A673 (cell line): ENCODE results near the gene ASTN1. TPM values are rescaled to one million over a fixed set of nuclear protein-coding genes. Genes with fewer than 3 reads are reported as not detected.

ENCODE experiments used
- BruUV-seq: library from RNA; stranded (reverse); fragments of 400-500 nt; replicated peaks from 2 replicates; lab custom pipeline; 2021; lab: Mats Ljungman, UMichigan
- CTCF ChIA-PET: fragments of 300-600 bp; sonication (Branson Sonifier 250); formaldehyde crosslinking; loops from one replicate; lab custom pipeline; 2022; ENCODE audit warnings: antibody characterized with exemption; lab: Charles Lee
- POLR2A ChIA-PET: fragments of 300-600 bp; sonication (Branson Sonifier 250); formaldehyde crosslinking; loops from one replicate; lab custom pipeline; 2022; ENCODE audit warnings: antibody characterized with exemption; ENCODE audit not compliant: low non-redundant PET; lab: Charles Lee
- DNase-seq: peaks from one replicate; pipeline ENCODE4 v3.0.0-alpha.2; 2015; ENCODE audit warnings: low spot score
- H3K27ac ChIP-seq: fragments of 200-600 bp; sonication (generic); 2 replicates; pipeline ENCODE4 v1.5.1; 2016; ENCODE audit warnings: mixed run types, low read depth, mild to moderate bottlenecking, mixed read lengths, antibody characterized with exemption, low read length; ENCODE audit not compliant: poor library complexity, severe bottlenecking
- H3K27me3 ChIP-seq: fragments of 200-600 bp; sonication (generic); replicated peaks from 2 replicates; pipeline ENCODE4 v1.6.1; 2017; ENCODE audit warnings: mixed run types, low read depth, mild to moderate bottlenecking, mixed read lengths, antibody characterized with exemption, low read length; ENCODE audit not compliant: insufficient read depth, poor library complexity
- H3K36me3 ChIP-seq: fragments of 200-600 bp; sonication (generic); 2 replicates; pipeline ENCODE4 v1.6.1; 2016; ENCODE audit warnings: mixed run types, mild to moderate bottlenecking, mixed read lengths, antibody characterized with exemption, low read length; ENCODE audit not compliant: insufficient read depth, poor library complexity, severe bottlenecking
- H3K4me1 ChIP-seq: fragments of 200-600 bp; sonication (generic); 2 replicates; pipeline ENCODE4 v1.6.1; 2017; ENCODE audit warnings: mixed run types, mild to moderate bottlenecking, mixed read lengths, antibody characterized with exemption, low read length; ENCODE audit not compliant: insufficient read depth, poor library complexity, severe bottlenecking
- H3K4me3 ChIP-seq: fragments of 200-600 bp; sonication (generic); 2 replicates; pipeline ENCODE4 v1.5.1; 2016; ENCODE audit warnings: low read depth, mixed run types, mild to moderate bottlenecking, mixed read lengths, low read length; ENCODE audit not compliant: poor library complexity, severe bottlenecking
- H3K9me3 ChIP-seq: fragments of 200-600 bp; sonication (generic); 2 replicates; pipeline ENCODE4 v1.6.1; 2016; ENCODE audit warnings: mixed run types, low read depth, mild to moderate bottlenecking, mixed read lengths, antibody characterized with exemption, low read length; ENCODE audit not compliant: poor library complexity, severe bottlenecking
- EZH2 ChIP-seq: fragments of 200-600 bp; sonication (generic); IDR thresholded peaks from 2 replicates; pipeline ENCODE4 v1.6.1; 2017; ENCODE audit warnings: borderline replicate concordance, low read depth, mild to moderate bottlenecking, mixed read lengths, antibody characterized with exemption, low read length; ENCODE audit not compliant: poor library complexity, severe bottlenecking
- intact Hi-C: fragments of 100-400 bp; cut with micrococcal nuclease; formaldehyde crosslinking; loops from one replicate; pipeline ENCODE4 v1.10.0; 2022; ENCODE audit not compliant: unreplicated experiment
- total RNA-seq: library from RNA; stranded (reverse); gene quantifications from 2 replicates; pipeline ENCODE4 v1.2.3, GENCODE V29; 2021
- TF ChIP-seq, protein P1 (sequence below): fragments of 300-800, 200-600 bp; sonication (generic); conservative IDR thresholded peaks from 2 replicates; pipeline ENCODE4 v1.5.1; 2017; ENCODE audit warnings: low read depth, mild to moderate bottlenecking, antibody characterized with exemption, low read length, moderate library complexity, mixed read lengths

The ASTN1 gene
- total RNA-seq, 1 experiment from 2014 or later = 0.41 TPM

DNA sequence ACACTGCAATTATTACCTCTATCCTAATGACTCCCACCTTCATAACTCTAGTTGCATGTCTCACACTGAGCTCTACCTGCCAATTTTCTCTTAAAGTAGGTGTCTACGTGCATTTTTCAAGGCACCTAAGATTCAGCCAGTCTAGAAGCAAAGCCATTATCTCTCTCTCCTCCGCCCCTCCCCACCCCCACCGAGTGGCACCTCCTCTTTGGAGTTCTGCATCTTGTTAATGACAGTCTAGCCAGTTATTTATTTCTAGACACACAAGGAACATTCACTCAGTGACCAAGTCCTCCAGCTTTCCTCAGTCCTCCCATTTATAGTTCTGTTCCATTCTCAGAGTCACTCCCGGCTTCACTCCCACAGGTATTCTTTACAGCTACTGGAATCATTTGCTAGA is 47.6 kb downstream of the ASTN1 start:
- DNase-seq = no peak
- BruUV-seq = no TSS peak
- intact Hi-C loops = no loop called here
- Histone ChIP-seq H3K27ac (no peak overlapping the region), H3K9me3 (no peaks in the 10 kb centered on the region), H3K4me3 (no peak overlapping the region), H3K27me3 (peaks cover 27% of the 10 kb centered on the region), H3K36me3 (no peaks in the 10 kb centered on the region), H3K4me1 (no peaks in the 10 kb centered on the region)
- ChIA-PET POLR2A (no interaction called here), CTCF (no interaction called here)
- TF ChIP-seq, protein P1, sequence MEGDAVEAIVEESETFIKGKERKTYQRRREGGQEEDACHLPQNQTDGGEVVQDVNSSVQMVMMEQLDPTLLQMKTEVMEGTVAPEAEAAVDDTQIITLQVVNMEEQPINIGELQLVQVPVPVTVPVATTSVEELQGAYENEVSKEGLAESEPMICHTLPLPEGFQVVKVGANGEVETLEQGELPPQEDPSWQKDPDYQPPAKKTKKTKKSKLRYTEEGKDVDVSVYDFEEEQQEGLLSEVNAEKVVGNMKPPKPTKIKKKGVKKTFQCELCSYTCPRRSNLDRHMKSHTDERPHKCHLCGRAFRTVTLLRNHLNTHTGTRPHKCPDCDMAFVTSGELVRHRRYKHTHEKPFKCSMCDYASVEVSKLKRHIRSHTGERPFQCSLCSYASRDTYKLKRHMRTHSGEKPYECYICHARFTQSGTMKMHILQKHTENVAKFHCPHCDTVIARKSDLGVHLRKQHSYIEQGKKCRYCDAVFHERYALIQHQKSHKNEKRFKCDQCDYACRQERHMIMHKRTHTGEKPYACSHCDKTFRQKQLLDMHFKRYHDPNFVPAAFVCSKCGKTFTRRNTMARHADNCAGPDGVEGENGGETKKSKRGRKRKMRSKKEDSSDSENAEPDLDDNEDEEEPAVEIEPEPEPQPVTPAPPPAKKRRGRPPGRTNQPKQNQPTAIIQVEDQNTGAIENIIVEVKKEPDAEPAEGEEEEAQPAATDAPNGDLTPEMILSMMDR = no peak
- TF ChIP-seq EZH2 = no peak

DNA sequence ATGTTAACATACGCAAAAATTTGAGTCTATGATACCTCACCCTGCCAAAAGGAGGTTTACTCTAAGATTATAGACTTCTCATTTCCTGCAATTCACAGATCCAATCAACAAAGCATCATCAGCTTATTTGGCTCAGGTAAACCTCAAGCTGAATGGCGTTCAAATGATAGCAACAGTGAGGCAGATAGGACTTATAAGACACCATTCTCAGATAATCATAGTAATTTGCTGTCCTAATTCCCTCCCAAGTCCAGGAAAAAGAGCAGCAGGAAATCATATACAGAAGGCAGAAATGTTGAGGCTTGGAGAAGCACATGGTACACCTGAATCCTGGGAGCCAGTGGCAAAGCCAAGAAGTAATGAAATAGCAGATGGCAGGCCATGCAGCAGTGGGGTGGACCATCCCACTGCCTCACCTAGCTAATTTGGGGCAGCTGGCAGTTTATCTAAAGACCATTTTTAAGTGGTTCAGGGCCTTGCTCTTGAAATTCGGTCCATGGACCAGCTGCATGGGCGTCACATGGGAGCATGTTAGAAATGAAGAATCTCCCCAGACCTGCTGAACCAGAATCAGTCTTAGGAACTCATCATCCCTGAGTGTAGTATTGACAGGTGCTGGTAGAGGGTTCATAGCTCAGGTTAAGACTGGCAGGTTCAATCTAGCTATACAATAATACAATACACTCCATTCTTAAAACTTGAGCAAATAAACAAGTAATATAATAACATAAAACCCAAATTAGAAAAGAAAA is 57.7 kb downstream of the ASTN1 start:
- Histone ChIP-seq H3K27me3 (peaks cover 29% of the 10 kb centered on the region), H3K9me3 (no peaks in the 10 kb centered on the region), H3K4me1 (no peaks in the 10 kb centered on the region), H3K4me3 (no peak overlapping the region), H3K36me3 (no peaks in the 10 kb centered on the region), H3K27ac (no peak overlapping the region)
- ChIA-PET POLR2A (no interaction called here), CTCF (no interaction called here)
- TF ChIP-seq EZH2 = no peak
- TF ChIP-seq, protein P1 = no peak
- no peak for DNase-seq
- BruUV-seq = no TSS peak
- intact Hi-C loops = no loop called here

DNA sequence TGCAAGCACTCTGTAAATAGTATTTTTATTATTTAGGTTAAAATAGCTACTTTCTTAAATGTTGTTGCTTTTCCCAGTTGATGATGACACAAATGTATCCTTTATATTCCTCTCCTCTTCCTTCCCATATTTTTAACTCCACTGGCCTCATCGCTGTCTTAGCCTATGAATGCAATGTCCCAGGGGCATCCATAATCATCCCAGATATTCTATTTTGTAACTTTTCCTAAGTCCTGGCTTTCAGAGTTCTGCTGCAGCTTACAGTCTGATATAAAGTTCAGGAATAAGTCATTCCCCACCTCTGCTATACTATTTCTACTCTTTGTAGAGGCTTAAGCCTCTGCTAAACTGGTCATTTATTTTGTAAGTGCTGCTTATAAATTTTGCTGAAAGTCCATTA is 58.3 kb downstream of the ASTN1 start:
- intact Hi-C loops = no loop called here
- H3K27me3 ChIP-seq = peaks cover 24% of the 10 kb centered on the region
- no peak overlapping the region for H3K4me3 ChIP-seq
- ChIA-PET POLR2A (no interaction called here), CTCF (no interaction called here)
- no TSS peak for BruUV-seq
- no peaks in the 10 kb centered on the region for H3K36me3 ChIP-seq
- no peak overlapping the region for H3K27ac ChIP-seq
- TF ChIP-seq, protein P1 = no peak
- no peak for TF ChIP-seq EZH2
- no peak for DNase-seq
- no peaks in the 10 kb centered on the region for H3K9me3 ChIP-seq
- no peaks in the 10 kb centered on the region for H3K4me1 ChIP-seq
